GM19043 (cell line): ENCODE data around the gene TSPAN6.

ENCODE experiments used
- ATAC-seq: cut with Tn5 transposase; IDR thresholded peaks from one replicate; pipeline ENCODE4 v1.9.1; 2021; ENCODE audit warnings: low read depth; ENCODE audit not compliant: unreplicated experiment

Gene TSPAN6

DNA sequence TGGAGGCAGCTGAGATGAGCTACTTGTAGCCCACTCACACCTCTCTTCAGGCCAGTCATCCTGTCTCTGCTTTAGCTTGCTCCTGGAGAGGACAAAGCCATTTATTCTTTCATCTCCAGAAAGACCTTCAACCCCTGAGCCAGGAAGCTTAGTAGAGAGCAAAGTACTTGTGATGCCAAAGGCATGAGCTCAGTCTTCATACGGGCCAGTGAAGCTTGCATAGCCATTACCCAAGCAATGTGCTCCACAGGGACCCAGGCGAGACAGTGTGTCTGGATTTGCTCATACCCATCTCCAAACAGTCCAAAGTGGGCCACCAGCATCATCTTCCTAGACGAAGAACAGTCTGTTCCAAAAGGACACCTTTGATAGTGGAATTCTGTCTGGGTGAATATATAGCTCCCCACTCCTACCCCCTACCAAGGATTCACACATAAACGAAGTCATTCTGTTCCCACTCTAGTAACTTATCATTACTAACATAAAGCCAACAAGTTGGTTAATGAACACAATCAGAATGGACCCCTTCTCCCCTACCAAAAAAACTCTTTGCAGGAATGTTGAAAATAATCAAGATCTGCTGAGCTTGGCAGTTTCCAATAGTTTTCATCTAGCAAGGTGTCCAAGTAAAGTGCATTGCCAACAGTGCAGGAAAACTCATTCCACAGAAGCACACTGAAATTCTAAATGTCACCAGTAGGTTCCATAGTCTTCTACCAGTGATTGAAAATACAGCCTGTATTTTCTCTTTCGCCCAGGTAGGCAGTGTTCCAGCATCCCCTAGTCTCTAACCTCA, 45.2 kb downstream of the TSPAN6 start:
- no peak for ATAC-seq

DNA sequence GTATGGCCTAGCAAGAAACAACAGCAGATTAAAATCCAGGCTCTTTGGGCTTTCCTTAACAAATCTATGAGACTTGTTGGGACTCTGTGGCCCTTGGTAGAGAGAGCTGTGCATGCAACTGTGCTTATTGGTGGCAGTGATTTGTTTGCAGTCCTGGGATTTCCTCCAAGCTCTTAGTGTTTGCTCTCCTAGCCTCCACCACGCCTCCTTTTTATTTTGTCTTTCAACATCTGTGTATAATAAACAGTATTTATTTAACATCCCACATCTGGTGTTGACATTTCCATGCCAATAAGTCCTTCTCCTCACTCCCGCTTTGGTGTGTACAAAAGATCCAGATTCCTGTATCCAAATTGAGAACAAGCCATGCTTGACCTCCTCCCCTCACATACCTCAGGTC, 48.7 kb downstream of the TSPAN6 start:
- ATAC-seq: no peak

DNA sequence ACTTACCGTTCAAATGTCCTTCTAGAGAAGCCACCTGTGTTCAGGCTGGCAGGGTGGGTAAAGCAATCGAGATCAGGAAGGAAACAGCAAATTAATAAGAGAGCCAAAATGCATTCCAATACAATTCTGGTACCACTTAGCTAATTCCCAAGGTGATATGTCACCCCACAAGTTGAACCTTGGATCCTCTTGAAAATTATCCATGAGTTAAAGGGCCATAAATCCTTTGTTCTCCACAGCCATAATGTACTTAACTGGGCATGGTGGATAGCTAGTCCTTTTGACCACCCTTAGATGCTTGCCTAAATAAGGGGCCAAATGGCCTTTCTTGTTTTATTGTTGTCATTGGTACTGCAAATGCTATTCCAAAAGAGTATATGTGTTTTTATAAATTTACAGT, 49.9 kb downstream of the TSPAN6 start:
- no peak for ATAC-seq

DNA sequence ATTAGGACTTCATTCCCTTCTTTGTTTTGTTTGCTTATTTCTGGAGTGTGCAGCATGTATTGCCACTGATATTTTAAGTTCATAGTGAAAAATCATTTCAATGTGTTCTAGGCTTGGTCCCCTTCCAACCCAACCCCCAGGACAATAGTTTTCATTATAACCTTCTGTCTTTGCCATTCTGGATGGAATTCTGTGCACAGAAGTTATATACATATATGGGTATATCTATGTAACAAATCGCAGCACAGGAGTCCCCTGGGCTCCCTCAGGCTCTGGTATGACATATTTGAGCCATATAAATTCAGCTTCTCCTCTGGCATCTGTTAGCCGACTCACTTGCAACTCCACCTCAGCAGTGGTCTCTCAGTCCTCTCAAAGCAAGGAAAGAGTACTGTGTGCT, 52.0 kb downstream of the TSPAN6 start, which contains the start of gene TNMD:
TSS of gene TNMD (plus strand) at position 326 of the 400 bp plus-strand sequence. CDS start 83 bp downstream, outside the sequence.
- no peak for ATAC-seq
